CD4-positive, alpha-beta T cell treated with Interleukin-6 at 100 ng/mL for 8 hours (primary cell): ENCODE measurements around the gene FAM131B.
"Not testable (repeated sequence)": the region's sequence is repeated elsewhere in the genome, so short reads cannot be mapped to it uniquely, and the experiment has no call there.

ENCODE experiments used
- DNase-seq: peaks from one replicate; pipeline ENCODE4 v3.0.0-alpha.2; 2020; ENCODE audit warnings: mixed read lengths, low spot score

Gene FAM131B

DNA sequence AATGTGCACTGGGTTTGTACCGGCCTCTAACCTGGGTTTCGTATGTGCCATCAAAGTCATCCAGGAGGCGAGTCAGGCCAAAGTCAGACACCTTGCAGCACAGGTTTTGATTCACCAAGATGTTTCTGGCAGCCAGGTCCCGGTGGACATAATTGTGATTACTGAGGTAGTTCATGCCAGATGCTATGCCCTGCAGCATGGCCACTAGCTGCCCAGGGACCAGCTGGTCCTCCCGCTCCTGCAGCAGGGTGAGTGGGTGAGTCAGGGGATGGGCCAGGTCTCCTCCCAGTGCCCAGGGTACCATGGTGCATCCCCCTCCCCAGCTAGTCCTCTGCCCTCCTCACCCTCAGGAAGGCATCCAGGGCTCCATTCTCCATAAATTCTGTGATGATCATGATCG lies 32.3 kb upstream of the FAM131B start:
- no peak for DNase-seq

DNA sequence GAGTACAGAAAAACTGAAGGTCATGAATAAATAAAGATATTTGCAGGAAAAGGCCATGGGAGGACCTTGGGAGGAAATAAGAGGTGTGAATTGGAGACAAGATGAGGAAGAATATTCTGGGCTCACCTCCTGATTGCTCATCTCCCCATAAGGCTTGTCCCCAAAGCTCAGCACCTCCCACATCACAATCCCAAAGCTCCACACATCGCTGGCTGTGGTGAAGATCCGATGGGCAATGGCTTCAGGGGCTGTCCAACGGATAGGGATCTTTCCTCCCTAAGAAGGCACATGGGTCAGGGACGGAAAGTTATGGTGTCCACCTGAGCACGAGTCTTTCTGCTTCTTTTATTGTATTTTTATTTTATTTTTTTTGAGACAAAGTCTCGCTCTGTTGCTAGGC lies 31.6 kb upstream of the FAM131B start:
- no peak for DNase-seq

DNA sequence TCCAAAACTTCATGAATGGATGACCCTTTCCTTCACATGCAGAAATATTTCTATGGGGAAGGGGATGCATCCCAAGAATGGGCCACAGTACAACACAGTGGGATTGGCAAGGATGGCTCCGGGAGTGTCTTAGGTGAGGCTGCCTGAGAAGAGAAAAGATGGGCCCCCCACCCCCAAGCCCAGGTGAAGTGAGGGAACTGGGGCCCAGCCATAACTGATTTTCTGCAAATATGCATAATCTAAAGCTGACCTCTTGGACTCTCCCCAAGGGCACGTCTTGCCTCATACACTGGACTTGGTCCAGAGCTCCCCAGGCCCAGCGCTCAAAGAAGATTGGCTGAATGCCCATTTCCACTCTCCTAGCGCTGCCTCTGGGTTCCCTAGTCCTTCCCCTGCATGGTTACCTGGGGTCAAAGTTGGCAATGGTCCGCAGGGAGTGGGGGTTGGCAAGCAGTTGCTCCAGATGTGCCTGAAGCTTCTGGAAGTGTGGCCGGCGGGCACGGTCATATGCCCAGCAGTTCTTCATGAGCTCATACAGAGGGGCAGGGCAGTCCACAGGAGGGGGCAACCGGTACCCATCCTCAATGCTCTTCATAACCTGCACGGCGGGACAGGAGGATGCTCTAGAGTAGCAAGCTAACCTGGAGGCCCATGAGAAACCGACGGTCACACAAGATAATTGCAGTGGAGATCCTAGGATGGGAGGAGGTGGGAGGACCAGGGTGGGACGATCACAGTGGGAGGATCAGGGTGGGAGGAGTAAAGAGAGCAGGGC lies 30.9 kb upstream of the FAM131B start:
- no peak for DNase-seq

DNA sequence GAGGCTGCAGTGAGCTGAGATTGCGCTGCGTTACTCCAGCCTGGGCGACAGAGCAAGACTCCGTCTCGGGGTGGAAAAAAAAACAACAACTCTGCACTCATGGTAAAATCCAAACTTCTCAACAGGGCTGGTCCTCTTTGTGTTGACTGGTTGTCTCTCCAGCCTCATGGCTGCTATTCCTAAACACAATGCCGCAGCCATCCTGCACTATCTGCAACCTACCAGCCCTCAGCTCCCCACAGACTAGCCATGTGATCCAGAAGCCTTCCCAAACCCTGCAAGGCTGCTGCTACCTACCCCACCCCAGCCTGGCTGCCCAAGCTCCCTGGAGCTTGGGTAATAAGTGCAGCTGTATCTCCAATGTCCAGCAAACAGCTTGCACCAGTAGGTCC lies 30.4 kb upstream of the FAM131B start:
- no peak for DNase-seq

DNA sequence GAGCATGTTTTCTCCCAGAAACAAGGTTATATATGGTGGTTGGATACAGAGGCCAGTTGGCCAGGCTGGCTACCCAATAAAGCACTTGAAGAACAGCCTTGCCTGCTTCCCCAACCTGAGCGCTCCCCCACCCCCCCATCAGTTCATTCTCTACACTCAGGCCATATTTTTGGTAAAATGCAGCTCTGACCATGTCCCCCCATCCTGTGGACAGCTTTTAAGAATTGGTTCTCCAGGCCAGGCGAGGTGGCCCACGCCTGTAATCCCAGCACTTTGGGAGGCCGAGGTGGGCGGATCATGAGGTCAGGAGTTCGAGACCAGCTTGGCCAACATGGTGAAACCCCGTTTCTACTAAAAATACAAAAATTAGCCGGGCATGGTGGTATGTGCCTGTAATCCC lies 29.9 kb upstream of the FAM131B start:
- DNase-seq, result not testable (repeated sequence)

DNA sequence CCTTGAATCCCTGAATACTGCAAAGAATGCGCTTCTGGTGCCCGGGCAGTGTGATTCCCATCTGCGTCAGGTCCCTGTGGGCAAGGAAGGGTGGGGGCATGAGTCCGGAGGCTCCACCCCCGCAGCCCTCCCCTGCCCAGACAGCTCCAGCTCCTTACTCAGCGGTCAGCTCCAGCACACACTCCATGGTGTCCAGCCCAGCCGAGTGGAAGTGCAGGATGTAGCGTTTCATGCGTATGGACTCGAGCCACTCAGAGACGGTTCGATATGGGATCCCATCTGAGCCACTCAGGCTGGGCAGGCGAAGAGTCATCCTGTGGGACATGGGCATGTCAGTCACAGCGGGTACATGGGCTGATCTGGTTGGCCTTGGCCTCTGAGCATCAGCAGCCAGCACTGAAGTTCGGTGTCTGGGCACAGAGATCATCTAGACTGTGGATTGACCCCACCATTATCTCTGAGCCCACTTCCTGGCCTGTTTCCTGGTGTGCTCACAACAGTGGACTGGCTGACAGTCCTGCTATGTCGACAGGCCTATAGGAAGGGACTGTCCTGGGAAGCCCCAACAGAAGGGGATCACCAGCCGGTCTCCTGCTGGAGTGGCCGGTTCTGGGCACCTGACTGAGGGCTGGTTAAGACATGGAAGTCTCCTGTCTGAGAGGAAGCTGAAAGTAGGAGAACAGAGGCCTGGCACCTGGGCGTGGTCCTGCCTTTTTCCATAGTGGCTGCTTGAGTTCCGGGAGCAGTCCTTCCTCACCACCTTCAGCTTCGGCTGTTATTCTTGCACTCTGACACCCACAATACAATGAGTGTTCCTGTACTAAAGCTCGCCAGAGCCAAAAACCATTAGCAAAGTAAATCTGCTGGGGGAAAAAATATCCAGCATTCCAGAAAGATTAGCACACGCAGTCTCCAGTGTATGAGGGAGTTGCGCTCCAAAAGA lies 29.2 kb upstream of the FAM131B start:
- no peak for DNase-seq

DNA sequence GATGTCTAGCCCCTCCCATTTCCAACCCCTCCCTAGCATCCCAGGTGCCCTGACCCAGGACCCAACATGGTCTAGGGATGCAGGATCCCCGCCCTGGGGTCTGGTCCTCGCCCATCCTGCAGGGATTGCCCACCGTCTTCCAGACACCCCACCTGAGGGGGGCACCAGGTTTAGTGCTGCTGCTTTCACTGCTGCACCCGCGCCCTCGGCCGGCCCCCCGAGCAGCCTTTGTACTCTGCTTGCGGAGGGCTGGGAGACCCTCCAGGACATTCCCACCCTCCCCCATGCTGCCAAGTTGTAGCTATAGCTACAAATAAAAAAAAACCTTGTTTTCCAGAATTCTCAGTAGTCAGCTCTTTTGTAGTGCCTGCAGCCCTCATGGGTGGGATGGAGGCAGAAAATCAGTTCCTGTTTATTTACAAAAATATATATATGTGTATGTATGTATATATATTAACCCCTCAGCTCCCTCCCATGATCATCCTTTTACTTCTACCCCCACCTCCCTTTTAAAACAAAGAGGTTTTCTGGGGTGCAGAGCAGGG lies 28.3 kb upstream of the FAM131B start:
- no peak for DNase-seq

DNA sequence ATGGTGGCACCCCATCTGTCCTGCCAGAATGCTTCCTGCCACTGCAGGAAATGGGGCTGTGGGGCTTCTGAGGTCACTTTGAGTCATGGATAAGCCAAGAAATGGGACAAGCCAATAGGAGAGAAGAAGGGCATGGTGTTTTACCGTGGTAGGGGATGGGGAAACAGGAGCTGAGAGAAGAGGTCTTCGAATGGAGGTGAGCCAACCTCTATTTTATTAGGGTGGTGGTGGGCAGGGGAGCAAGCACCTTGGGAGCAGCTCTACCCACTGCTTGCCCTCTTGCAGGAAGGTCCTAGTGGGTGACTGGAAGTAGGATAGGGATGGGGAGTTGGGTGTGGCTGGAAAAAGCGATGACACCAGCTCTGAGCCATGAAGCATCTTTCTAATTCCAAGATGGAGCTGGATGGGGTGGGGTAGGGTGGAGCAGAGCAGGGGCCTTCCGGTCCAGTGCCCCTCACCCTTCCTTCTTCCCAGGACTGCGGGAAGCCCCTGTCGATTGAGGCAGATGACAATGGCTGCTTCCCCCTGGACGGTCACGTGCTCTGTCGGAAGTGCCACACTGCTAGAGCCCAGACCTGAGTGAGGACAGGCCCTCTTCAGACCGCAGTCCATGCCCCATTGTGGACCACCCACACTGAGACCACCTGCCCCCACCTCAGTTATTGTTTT lies 27.7 kb upstream of the FAM131B start:
- DNase-seq, result no peak

DNA sequence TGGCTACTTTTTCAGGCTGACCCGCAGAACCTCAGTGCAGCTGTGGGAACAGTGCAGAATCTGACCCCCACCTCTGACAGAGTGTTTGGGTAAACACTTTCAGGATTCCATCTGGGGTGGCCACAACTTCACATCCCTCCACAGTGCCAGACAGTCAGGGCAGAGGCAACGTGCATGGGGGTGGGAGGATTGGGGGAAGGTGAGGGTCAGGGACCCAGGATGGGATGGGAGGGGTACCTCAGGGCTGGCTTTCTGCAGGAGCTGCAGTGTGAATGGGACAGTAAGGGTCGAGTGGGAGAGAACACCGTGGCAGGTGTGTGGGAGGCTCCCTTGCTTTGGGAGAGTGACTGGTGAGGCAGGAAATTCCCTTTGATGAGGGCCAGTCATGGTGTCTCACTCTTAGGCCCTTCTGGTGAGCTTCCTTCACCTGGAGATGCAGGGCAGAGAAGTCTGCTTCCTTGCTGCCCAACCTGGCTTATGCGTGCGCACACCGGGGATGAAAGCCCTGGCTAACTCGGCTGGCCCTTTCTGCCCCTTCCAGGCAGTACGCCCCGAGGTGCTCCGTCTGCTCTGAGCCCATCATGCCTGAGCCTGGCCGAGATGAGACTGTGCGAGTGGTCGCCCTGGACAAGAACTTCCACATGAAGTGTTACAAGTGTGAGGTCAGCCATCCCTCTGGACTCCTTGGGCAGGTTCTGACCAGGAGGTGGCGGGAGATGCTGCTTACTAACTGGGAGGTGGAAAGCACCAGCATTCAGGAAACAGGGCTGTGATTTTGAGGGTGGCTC lies 27.0 kb upstream of the FAM131B start:
- DNase-seq, result no peak

DNA sequence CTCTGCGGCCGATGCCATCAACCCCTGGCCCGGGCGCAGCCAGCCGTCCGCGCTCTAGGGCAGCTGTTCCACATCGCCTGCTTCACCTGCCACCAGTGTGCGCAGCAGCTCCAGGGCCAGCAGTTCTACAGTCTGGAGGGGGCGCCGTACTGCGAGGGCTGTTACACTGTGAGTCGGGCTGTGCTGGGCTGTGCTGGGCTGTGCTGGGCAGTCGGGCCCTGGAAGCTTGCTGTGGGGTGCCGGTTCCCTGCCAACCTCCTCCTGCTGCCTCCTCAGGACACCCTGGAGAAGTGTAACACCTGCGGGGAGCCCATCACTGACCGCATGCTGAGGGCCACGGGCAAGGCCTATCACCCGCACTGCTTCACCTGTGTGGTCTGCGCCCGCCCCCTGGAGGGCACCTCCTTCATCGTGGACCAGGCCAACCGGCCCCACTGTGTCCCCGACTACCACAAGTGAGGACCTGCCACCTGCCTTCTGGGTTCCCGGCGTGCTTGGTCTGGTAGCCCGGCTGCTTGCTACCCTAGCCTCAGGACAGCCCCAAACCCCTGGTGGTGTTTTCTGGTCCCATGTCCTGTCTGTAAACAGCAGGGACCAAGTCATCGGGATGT lies 26.1 kb upstream of the FAM131B start:
- no peak for DNase-seq

DNA sequence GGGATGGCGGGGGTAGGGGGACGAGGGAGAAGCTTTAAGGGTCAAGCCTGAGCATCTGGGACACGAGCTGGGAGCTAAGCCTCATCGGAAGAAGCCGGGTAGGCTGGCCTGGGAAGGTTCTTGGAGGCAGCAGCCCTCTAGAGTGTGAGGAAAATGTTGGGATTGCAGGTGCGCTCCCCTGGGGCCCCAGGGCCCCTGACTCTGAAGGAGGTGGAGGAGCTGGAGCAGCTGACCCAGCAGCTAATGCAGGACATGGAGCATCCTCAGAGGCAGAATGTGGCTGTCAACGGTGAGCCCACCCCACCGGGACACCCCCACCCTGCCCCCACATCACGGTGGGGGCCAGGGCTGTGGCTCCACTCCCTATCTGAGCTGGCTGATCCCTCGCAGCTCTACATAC lies 25.5 kb upstream of the FAM131B start:
- no peak for DNase-seq

DNA sequence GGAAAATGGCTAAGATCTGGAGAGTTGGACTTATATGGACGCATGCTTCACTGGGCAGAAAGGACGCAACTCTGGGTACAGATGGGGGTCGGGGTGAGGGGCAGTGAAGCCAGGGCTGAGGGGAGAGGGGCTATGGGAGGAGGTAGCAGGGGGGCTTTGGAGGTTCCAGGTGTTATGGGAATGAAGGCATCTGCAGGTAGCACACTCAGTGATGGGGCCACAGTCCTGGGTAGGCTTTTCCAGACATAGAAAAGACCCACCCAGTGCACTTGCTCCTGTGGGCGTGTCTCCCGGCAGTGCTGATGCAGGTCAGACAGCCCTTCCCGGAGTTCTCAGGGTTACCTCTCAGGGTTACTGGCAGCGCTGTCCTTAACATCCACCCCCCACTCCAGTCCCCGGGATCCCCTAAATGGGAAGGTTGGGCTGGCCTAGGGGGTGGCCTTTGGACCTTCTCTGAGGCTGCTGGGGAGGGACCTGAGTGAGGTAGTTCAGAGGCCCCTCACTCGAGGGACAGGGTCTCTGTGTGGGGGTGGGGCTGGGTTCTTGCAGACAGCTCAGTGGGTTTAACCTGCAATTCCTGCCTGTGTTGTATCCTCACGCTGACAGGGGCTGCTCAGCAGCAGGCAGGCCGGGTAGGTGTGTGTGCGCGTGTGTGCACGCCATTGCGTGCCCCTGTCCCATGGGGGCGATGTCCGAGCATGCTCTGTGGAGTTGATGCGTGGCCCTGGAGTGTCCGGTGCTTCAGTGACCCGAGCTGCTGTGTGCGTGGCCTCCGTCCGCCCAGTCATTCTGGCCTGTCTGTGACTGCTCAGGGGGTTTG lies 24.9 kb upstream of the FAM131B start:
- no peak for DNase-seq

DNA sequence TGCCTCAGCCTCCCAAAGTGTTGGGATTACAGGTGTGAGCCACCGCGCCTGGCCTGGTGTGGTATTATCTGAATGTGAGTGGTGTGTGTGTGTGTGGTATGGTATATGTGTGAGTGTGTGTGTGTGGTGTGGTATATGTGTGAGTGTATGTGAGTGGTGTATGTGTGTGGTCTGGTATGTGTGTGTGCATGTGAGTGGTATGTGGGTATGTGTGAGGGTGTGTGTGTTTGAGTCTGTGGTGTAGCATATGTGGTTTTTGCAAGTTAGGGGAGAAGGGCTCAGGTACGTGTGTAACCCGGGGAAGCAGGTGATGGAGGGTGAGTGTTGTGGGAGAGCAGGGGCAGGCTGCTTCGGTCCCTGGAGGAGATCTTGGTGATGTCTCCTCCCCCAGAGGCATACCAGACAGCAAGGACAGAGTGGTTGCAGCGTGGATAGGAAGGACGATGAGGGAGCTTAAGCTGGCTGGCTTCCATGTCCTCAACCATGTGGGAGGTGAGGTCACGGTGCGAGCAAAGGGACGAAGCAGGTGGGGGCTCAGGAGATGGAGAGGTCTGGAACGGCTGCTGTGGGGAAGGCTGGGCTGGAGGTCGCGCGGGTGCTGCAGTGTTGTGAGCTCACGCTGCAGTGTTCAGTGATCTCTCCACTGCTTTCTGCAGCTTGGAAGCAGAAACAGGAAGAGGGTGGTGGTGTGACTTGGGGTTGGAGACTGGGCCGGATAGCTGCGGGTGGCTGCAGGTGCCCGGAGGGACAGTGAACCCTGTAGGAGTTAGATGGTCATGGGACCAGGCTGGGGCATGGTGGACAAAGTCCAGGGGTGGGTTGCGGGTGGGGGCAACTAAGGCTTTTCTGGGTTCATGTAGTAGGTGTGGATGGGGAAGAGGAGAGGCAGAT lies 23.6 kb upstream of the FAM131B start:
- peak; percentile 51 for DNase-seq

DNA sequence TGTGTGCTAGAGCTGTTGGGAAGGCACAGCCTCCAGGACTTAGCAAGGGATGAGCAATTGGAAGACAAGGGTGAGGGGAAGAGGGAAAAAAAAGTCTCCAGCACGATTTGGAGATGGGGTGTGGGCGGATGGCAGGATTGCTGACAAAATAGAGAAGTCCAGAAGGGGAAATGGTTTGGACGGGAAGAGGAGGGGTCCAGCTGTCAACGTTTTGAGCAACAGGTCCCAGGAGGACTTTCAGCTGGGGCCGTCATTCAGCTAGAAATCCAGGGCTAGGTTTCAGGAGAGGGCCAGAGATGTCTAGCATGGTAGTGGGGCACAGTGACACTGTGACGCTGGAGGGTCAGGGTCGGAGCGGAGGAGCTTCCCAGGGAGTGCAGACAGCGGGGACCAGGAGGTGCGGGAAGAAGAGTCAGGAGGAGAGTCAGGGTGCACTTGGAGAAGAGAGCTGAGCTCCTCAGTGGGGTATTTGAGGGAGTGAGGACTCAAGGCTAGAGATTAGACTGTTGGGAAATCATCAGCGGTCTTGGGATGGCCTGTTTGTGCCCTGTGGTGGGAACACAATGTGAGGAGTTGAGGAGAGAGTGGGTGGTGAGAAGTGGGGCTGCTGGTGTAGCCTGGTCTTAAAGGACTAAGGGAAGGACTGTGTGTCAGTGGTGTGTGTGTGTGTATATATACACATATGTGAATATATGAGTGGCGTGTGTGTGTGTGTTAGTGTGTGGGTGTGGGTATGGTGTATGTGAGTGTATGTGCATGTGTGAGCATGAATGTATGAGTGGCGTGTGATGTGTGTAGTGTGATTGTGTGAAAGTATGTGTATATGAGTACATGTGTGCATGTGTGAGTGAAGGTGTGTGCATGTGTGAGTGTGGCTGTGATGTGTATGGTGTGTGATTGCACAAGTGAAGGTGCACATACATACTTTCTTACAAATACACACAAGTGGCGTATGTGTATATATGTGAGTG lies 22.4 kb upstream of the FAM131B start:
- no peak for DNase-seq

DNA sequence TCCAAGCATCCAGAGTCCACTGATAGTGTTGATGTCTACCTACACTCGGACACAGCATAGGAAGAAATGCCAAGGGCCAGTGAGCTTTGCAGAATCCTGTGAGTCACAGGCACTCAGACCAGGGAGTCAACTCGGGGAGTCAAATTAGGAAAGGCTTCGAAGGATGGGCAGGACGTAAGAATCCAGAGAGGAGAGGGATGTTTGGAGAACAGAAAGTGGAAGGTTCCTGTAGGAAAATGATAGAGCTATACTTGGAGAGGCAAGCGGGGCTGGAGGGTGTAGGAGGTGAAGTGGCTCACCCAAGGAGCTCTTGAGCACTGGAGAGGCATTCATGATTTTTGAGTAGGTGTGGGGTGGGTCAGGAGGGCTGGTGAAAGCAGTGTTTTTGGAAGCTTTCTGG lies 21.6 kb upstream of the FAM131B start:
- DNase-seq, result no peak

DNA sequence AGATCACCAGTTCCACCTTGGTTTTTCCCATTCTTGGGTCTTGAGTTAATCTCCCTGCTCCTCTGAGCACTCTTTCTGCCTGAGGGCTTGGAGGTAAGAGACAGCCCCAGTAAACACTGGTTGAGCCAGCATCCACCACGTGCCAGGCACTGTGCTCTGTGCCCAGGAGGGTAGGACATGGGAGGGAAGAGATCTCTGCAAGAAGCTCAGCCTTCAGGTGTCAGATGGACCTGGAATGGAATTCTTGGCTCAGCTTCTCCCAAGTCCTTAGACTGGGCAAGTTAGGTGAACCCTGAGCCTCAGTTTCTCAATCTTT lies 21.1 kb upstream of the FAM131B start:
- DNase-seq, result no peak

DNA sequence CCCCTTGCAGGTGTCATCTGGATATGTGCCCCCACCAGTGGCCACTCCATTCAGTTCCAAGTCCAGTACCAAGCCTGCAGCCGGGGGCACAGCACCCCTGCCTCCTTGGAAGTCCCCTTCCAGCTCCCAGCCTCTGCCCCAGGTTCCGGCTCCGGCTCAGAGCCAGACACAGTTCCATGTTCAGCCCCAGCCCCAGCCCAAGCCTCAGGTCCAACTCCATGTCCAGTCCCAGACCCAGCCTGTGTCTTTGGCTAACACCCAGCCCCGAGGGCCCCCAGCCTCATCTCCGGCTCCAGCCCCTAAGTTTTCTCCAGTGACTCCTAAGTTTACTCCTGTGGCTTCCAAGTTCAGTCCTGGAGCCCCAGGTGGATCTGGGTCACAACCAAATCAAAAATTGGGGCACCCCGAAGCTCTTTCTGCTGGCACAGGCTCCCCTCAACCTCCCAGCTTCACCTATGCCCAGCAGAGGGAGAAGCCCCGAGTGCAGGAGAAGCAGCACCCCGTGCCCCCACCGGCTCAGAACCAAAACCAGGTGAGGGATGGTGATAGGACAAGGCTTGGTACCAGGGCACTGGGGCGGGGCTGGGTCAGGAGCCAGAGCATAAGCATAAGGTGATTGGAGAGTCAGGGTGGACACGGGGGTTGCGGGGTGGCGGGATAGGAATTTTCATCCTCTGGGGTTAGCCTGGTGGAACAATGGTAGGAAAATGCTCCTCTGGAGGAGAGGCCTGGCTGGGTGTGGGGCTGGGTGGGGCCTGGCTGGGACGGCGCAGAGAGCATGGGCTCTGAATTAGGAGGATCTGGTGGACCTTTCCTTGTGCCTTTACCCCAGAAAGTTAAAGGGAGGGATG lies 20.5 kb upstream of the FAM131B start:
- DNase-seq, result no peak
